B cell (primary cell): ENCODE measurements around the gene FUT7. TPM values are rescaled to one million over a fixed set of nuclear protein-coding genes. Genes with fewer than 3 reads are reported as not detected.

Experiments
- ATAC-seq: fragments of 200-7000 bp; cut with Tn5 transposase; one replicate; pipeline ENCODE4 v1.10.0; 2021; ENCODE audit warnings: low read depth, mild to moderate bottlenecking, moderate number of reproducible peaks, moderate library complexity
- CTCF ChIA-PET: fragments of 350-600 bp; sonication (Branson Sonifier 250); formaldehyde crosslinking; loops from one replicate; lab custom pipeline; 2021; ENCODE audit warnings: antibody characterized with exemption, inconsistent platforms; lab: Charles Lee
- POLR2A ChIA-PET: fragments of 350-600 bp; sonication (Branson Sonifier 250); formaldehyde crosslinking; loops from one replicate; lab custom pipeline; 2021; ENCODE audit warnings: antibody characterized with exemption; lab: Charles Lee
- DNase-seq: peaks from one replicate; pipeline ENCODE4 v3.0.0; 2013
- H2AFZ ChIP-seq: 2 replicates; pipeline ENCODE4 v1.6.1; 2012; ENCODE audit warnings: mild to moderate bottlenecking, low read depth, low read length; ENCODE audit not compliant: insufficient read depth, poor library complexity, severe bottlenecking
- H3K27ac ChIP-seq, 2 donors: 1 replicate in 1 of 2; 2 replicates in 1 of 2; pipeline ENCODE4 v1.5.1; 2012 to 2013; ENCODE audit warnings: low read length in 2 of 2, mild to moderate bottlenecking in 2 of 2, moderate library complexity in 1 of 2
- H3K27me3 ChIP-seq, 4 experiments: fragments of 200-600 bp in 1 of 4; sonication (generic) in 1 of 4; replicated peaks in 1 of 4; 1 replicate in 2 of 4; 2 replicates in 2 of 4; pipeline versions ENCODE4 v1.6.1 to v1.7.0; 2013 to 2016; ENCODE audit warnings: low read length in 3 of 4, mild to moderate bottlenecking in 2 of 4, mixed read lengths in 1 of 4, moderate library complexity in 1 of 4; ENCODE audit not compliant: insufficient read depth in 4 of 4, control insufficient read depth in 3 of 4; ENCODE audit errors: control extremely low read depth in 1 of 4
- H3K36me3 ChIP-seq, 2 experiments: replicated peaks in 1 of 2; 1 replicate in 1 of 2; 2 replicates in 1 of 2; pipeline versions ENCODE4 v1.6.1 to v1.7.1; 2013; ENCODE audit warnings: low read length in 1 of 2; ENCODE audit not compliant: insufficient read depth in 2 of 2, control insufficient read depth in 1 of 2; ENCODE audit errors: control extremely low read depth in 1 of 2, extremely low read depth in 1 of 2
- H3K4me1 ChIP-seq, 2 donors: fragments of 200-600 bp in 1 of 2; sonication (generic) in 1 of 2; 1 replicate in 1 of 2; 2 replicates in 1 of 2; pipeline versions ENCODE4 v1.5.1 to v1.6.1; 2013 to 2017; ENCODE audit warnings: low read length in 2 of 2; ENCODE audit not compliant: control insufficient read depth in 2 of 2, insufficient read depth in 2 of 2
- H3K4me2 ChIP-seq: replicated peaks from 2 replicates; pipeline ENCODE3; 2012; ENCODE audit warnings: mild to moderate bottlenecking, low read depth, low read length; ENCODE audit not compliant: poor library complexity, severe bottlenecking
- H3K4me3 ChIP-seq, 5 experiments: fragments of 200-600 bp in 1 of 5; sonication (generic) in 1 of 5; 1 replicate in 3 of 5; 2 replicates in 2 of 5; pipeline versions ENCODE4 v1.5.1 to v1.7.0; 2011 to 2016; ENCODE audit warnings: low read length in 4 of 5, mild to moderate bottlenecking in 4 of 5, low read depth in 2 of 5, control low read depth in 1 of 5, moderate library complexity in 1 of 5; ENCODE audit not compliant: insufficient read depth in 1 of 5; ENCODE audit errors: control extremely low read depth in 1 of 5, extremely low read depth in 1 of 5
- H3K79me2 ChIP-seq: fragments of 200-600 bp; sonication (generic); one replicate; pipeline ENCODE4 v1.6.0; 2016; ENCODE audit warnings: low read length; ENCODE audit not compliant: control insufficient read depth, insufficient read depth
- H3K9ac ChIP-seq: fragments of 200-600 bp; sonication (generic); 2 replicates; pipeline ENCODE4 v1.6.1; 2017; ENCODE audit warnings: mild to moderate bottlenecking, low read length, moderate library complexity
- H3K9me3 ChIP-seq, 3 donors: one replicate each; pipeline versions ENCODE4 v1.6.1 to v1.7.1; 2013; ENCODE audit warnings: low read length in 2 of 3; ENCODE audit not compliant: control insufficient read depth in 2 of 3, insufficient read depth in 1 of 3; ENCODE audit errors: control extremely low read depth in 1 of 3
- H4K20me1 ChIP-seq: 2 replicates; pipeline ENCODE4 v1.6.0; 2012; ENCODE audit warnings: mild to moderate bottlenecking, low read length; ENCODE audit not compliant: insufficient read depth, control insufficient read depth, poor library complexity, severe bottlenecking
- H3K27ac Mint-ChIP-seq: one replicate; pipeline ENCODE4 v1.8.0; 2021; ENCODE audit warnings: mixed read lengths
- H3K27me3 Mint-ChIP-seq: one replicate; pipeline ENCODE4 v1.8.0; 2021; ENCODE audit warnings: mixed read lengths
- H3K4me1 Mint-ChIP-seq: one replicate; pipeline ENCODE4 v1.8.0; 2021; ENCODE audit warnings: mixed read lengths
- H3K4me3 Mint-ChIP-seq: one replicate; pipeline ENCODE4 v1.8.0; 2021; ENCODE audit warnings: mixed read lengths
- H3K9me3 Mint-ChIP-seq: one replicate; pipeline ENCODE4 v1.8.0; 2022; ENCODE audit warnings: mixed read lengths; ENCODE audit not compliant: insufficient read depth
- CTCF ChIP-seq: fragments of 200-600 bp; IDR thresholded peaks from one replicate; pipeline ENCODE4 v1.8.0; 2022; ENCODE audit warnings: antibody characterized with exemption, mild to moderate bottlenecking
- EZH2 ChIP-seq: IDR thresholded peaks from 2 replicates; pipeline ENCODE4 v1.6.1; 2012; ENCODE audit warnings: borderline replicate concordance, low read depth, mild to moderate bottlenecking, moderate library complexity, low read length; ENCODE audit not compliant: insufficient read depth, poor library complexity, severe bottlenecking
- WGBS: methylation state at CpG from one replicate; pipeline ENCODE4 v1.1.5; 2013; ENCODE audit warnings: missing lambda C conversion rate; ENCODE audit not compliant: insufficient coverage; 5-methylcytosine and 5-hydroxymethylcytosine counted together
- intact Hi-C: fragments of 100-400 bp; cut with micrococcal nuclease; formaldehyde crosslinking; loops from one replicate; pipeline ENCODE4 v1.10.0; 2022
- polyA plus RNA-seq: library from polyadenylated mRNA; depleted of rRNA; stranded (reverse); fragments of >200 nt; gene quantifications from 2 replicates; pipeline ENCODE4 v1.2.3, GENCODE V29; 2012
- total RNA-seq, 2 donors: library from RNA; stranded (reverse); fragments of 120-200 nt in 1 of 2; gene quantifications; 1 replicate in 1 of 2; 2 replicates in 1 of 2; pipeline versions ENCODE4 v1.2.3 to v1.2.4, GENCODE V29; 2013 to 2022

FUT7 gene
- total and polyA plus RNA-seq, 2 donors (not counting 1 experiment from before 2014, with no cell fraction given): 7.3 to 8.2 TPM

GRCh38 chr9:136983656-136984314 lies 48.1 kb downstream of the FUT7 start:
- Histone ChIP-seq H3K4me2 (no peak overlapping the region), H2AFZ (no peak overlapping the region), H3K4me1 (peaks cover 9 to 12% of the 10 kb centered on the region in 2 donors), H4K20me1 (no peaks in the 10 kb centered on the region), H3K27me3 (peaks cover 0 to 71% (median 17%) of the 10 kb centered on the region in 4 experiments), H3K4me3 (no peak overlapping the region), H3K36me3 (no peaks in the 10 kb centered on the region), H3K27ac (no peak overlapping the region), H3K9ac (no peak overlapping the region), H3K9me3 (peaks cover 0 to 10% (median 0%) of the 10 kb centered on the region in 3 donors), H3K79me2 (no peaks in the 10 kb centered on the region)
- intact Hi-C loops: no loop called here
- H3K4me3 Mint-ChIP-seq: peak overlapping the region; percentile 1
- no peak for DNase-seq
- ChIA-PET POLR2A (no interaction called here), CTCF (no interaction called here)
- H3K27me3 Mint-ChIP-seq: peaks cover 26% of the 10 kb centered on the region
- no peak for TF ChIP-seq EZH2
- no peak for TF ChIP-seq CTCF
- WGBS: 73% methylated on average over 10 of the region's 11 CpGs
- no peak for ATAC-seq
- H3K9me3 Mint-ChIP-seq: no peaks in the 10 kb centered on the region
- H3K27ac Mint-ChIP-seq: no peak overlapping the region
- H3K4me1 Mint-ChIP-seq: peaks cover 6% of the 10 kb centered on the region

DNA sequence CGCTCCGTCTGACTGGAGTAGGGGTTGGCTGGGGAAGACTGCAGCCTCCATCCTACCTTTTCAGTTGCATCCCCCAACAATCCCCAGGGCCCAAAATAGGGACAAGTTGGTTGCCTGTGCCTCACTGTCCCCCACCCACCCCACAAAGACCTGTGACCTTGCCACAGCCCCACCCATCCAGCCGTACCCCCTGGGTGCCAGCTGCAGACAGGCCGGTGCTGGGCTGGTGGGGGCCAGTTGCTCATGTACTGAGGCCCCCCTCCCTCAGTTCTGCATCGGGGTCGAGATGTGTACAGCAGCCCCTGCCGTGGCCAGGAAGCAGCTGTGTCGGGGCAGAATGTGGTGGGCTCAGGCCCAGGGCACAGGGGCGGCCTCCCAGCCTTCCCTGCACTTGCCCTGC lies 48.7 kb downstream of the FUT7 start:
- no peak overlapping the region for H3K4me3 Mint-ChIP-seq
- Histone ChIP-seq H4K20me1 (no peaks in the 10 kb centered on the region), H3K79me2 (no peaks in the 10 kb centered on the region), H3K9me3 (peaks cover 0 to 11% (median 0%) of the 10 kb centered on the region in 3 donors), H3K4me3 (no peak overlapping the region), H3K36me3 (no peaks in the 10 kb centered on the region), H3K9ac (no peak overlapping the region), H3K4me2 (no peak overlapping the region), H3K27ac (no peak overlapping the region), H2AFZ (no peak overlapping the region), H3K4me1 (peaks cover 10 to 13% of the 10 kb centered on the region in 2 donors), H3K27me3 (peaks cover 0 to 73% (median 17%) of the 10 kb centered on the region in 4 experiments)
- DNase-seq (no peak), ATAC-seq (no peak)
- ChIA-PET CTCF (no interaction called here), POLR2A (no interaction called here)
- no peak overlapping the region for H3K27ac Mint-ChIP-seq
- H3K27me3 Mint-ChIP-seq: peaks cover 26% of the 10 kb centered on the region
- no peaks in the 10 kb centered on the region for H3K9me3 Mint-ChIP-seq
- intact Hi-C loops: no loop called here
- TF ChIP-seq EZH2 (no peak), CTCF (no peak)
- H3K4me1 Mint-ChIP-seq: peaks cover 6% of the 10 kb centered on the region
- WGBS: 41% methylated on average over 7 of the region's 9 CpGs
